DLD1 (cell line): ENCODE results near the gene LRRC56.
"Not testable (repeated sequence)": the region's sequence is repeated elsewhere in the genome, so short reads cannot be mapped to it uniquely, and the experiment has no call there.

Source experiments
- in situ Hi-C: cut with HindIII; loops from 2 replicates; pipeline ENCODE4 v1.10.0; 2017; ENCODE audit warnings: low sequenced_read_pairs

LRRC56 gene

DNA sequence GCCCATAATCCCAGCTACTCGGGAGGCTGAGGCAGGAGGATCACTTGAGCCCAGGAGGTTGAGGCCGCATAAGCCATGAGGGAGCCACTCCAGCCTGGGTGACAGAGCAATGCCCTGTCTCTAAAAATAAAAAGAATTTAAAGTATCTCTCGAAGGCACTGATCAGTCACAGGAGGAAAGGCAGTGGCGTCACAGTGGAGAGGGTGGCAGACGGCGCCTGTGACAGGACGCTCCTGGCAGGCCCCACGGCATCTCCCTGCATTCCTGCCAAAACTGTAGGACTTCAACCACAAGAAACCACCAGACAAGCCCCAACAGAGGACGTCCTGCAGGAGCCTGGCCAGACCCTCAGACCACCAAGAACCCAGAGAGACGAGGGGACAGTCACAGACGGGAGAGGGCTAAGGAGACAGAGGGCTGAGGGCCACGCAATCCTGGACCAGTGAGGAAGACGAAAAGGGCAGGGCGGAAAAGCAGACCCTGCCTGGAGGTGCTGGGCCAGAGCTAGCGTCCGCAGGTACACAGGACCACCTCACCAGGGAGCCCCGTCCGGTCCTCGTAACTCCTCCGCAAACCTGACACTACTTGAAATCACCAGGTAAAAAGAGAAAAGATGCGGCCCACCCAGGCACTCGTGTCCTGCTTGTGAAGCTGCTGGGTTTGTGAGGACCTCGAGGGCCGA is 36.2 kb upstream of the LRRC56 start:
- in situ Hi-C loops, result no loop called here

DNA sequence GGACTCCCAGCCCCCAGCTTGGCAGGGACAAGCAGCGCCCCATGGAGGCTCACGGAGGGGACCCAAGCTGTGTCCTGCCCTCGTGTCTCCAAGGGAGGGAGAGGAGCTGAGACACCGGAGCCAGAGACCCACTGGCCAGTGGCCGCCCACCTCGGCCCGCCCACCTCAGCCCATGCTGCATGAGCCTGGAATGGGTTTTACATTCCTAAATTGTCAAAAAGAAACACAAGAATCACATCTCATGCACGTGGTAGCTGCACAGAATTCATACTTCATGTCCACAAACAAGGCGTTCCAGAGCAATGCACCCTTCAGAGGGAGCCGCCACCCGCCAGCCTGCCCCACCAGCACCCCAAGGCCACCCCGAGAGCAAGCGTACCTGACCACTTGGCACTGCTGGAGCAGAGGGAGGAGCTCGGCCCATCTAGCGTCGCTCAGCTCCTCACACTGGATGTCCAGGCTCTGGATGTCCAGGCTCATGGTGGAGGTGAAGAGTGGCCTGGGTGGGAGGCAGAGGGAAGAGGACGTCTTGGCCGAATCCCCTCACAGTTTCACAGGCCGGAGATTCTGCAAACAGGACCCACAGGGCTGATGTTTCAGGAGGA is 35.5 kb upstream of the LRRC56 start:
- in situ Hi-C loops, result no loop called here

DNA sequence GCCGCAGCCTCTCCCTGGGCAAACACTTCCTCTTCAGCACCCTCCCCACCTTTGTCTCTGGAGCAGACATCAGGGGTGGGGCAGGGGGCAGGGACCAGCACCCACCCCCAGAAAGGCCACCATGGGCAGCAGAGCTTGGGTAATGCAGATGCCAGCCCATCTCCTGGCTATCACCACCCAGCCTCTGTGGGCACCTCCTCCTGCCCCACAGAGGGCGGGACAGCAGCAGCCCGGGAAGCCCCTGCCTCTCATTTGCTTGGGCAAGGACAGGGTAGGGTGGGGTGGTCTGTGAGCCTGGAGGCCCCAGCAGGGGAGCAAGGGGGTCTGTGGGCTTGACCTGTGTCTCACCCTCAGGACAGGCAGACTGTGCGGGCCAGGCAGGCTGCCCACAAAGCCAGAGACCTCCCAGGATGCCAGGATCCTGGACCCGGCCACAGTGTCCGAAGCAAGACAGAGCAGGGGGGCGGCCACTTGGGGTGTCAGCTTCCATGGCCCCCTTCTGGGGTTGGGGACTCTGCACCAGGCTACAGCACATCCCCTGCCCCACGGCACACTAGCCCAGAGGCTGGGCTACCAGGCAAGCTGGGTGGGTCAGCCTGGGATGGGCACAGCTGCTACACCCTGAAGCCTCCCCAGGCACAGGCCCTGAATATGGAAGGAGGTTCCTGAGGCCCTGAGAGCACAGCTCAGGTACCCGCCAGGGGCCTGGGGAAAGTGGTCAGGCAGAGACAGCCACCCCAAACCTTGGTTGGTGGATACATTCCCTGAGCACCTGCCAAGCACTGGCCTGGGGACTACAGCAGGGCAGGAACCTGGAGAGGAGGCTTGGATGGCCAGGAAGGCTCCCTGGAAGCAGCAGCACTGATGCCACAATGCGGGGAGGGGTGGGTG is 34.8 kb upstream of the LRRC56 start:
- in situ Hi-C loops, result no loop called here

DNA sequence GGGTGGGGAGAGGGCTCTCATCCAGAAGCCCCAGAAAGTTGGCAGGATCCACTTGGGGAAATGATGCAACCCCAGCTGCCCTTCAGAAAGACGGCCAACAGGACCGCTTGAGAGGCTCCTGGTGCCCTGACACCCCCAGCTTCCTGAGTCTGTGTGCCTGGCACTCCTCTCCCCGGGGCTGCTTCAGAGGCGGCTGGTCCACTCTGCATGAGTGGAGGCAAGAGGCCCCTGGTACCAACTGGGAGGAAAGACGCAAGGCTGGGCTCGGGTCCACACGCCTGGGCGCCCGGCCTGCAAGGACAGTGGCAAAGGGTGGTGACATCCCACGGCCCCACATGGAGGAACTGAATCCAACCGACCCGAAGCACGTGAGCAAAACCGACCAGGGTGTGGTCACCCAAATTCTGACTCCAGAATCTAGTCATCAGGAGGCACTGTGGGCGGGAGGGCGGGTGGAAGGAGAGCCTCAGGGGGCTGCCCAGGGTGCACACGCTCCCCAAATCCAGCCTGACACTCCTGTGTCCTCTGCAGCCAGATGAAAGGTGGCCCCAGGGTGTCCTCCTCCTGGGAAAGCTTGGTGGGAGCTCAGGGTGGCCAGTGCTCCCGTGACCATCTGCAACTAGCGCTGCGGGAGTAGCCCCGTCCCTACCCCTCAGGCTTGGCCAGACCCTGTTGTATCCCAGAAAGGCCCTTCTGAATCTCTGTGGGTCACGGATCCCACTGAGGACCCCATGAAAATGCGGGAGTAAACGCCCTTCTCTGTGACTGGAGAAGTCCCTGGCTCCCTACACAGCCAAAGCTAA is 33.9 kb upstream of the LRRC56 start:
- in situ Hi-C loops, result no loop called here

DNA sequence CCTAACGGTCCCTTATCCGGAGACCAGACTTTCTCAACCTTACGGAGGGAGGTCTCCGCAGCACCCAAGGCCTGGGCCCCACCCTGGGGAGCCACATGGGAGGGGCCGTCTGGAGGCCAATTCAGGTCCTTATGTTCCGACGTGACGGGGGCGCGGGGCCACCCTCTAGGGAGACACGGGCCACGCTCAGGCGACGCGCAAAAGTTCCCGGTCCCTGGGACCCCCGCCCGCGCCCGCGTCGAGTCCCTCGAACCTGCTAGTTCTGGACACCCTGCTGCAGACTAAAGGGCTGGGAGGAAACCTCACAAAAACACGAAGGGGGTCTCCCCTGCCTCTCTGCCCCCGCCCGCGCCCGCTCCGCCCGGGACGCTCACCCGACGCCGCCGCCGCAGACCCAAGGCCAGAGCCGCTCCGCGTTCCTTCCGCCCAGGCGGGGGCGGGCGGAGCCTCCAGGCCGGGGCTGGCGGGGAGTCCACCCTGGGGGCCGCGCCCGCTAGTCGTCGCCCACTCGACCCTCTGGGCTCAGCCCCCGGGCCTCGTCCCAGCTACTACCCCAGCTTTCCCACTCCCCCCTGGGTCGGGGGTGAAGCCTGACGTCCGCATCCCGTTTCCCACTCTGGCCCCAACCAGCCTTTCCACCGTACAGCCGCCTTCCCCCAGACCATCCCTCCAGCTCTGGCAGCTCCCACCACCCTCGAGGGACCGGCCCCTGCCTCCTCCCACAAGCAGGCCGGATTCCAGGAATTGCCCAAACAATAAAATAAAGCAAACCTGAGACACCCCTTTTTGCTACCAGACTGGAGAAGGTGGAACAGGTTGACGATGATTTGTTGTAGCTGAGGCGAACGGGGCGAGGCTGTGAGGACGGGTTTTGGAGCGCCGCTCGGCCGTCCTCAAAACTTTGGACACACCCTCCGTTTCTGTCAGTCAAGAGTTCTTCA is 33.0 kb upstream of the LRRC56 start:
- in situ Hi-C loops, result no loop called here

DNA sequence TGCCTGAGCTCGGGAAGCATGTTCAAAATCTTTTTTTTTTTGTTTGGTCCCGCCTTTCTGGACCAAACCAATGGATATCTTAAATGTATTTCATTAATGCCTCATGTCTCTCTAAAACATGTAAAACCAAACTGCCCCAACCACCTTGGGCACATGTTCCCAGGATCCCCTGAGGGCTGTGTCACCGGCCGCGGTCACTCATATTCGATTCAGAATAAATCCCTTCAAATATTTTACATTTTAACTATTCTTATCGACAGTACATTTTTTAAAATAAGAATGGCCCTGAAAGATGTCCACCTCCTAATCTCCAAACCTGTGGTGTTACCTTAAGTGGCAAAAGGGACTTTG is 32.4 kb upstream of the LRRC56 start:
- in situ Hi-C loops, result no loop called here

DNA sequence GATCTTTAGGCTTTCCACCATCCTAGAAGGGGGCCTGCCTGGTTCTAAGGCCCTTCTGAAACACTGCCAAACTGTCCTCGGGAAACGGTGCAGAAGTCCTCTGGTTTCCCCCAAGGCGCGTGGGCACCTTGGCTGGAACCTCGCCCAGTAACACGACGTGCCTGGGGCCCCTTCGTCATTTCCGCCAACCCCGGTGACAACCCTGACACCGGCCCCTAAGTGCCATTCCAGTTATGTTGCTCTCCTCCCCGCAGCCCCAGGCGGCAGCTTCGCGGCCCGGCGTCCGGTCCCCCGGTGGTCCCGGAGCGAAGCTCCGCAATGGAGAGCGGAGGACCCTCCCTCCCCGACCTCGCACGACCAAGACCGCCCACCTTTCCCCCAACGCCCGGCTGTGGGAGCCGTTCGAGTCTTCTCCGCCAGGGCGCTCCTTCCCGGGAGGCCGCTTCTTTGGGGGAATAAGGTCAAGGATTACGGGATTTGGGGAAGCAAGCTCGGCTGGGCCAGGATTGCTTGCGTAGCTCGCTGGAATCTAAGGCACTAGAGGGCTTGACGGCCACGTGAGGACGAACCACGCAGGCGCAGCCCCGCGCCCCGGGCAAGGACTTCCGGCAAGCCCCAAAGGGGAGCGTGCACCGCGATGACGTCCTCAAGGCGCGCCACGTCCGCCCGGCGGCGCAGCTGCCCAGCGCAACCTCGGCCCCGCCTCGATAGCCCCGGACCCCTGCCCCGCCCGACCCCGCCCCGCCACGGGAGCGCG is 30.9 kb upstream of the LRRC56 start:
- in situ Hi-C loops, result no loop called here

DNA sequence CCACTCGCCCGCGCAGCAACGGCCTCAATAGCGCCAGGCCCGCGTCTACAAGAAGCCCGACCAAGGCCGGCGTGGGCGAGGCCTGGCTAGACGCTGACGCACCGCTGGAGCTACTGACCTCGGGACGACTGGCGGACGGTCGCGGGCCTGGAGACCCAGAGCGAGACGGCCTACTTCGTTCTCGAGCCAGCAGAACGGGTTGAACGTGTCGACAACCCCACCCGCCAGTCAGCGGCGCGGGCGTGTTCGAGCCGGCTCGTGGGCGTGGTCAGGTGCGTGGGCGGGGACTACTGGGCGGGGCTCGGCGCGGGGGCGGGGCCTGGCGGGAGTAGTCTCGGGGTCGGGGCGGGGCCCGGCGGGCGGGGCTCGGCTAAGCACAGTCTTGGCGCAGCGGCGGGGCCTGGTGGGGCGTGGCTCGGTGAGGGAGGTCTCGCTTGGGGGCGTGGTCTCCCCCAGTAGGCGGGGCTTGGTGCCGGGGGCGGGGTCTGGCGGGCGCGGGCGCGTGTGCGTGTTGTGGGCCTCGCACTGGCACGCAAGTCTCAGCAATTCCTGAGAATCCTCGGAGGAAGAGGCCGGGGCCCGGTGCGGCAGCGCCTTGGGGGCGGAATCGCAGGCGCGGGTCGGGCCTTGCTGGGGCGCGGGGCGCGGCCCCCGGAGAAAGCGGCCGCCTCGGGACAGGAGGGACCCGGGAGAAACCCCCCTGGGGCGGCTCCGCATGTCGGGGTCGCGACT is 30.2 kb upstream of the LRRC56 start, which contains the start of gene RNH1:
Gene RNH1, minus strand, starts transcription at position 248 of the 732 bp plus-strand sequence. CDS start 5,080 bp downstream, outside the sequence.
- in situ Hi-C loops, result no loop called here

DNA sequence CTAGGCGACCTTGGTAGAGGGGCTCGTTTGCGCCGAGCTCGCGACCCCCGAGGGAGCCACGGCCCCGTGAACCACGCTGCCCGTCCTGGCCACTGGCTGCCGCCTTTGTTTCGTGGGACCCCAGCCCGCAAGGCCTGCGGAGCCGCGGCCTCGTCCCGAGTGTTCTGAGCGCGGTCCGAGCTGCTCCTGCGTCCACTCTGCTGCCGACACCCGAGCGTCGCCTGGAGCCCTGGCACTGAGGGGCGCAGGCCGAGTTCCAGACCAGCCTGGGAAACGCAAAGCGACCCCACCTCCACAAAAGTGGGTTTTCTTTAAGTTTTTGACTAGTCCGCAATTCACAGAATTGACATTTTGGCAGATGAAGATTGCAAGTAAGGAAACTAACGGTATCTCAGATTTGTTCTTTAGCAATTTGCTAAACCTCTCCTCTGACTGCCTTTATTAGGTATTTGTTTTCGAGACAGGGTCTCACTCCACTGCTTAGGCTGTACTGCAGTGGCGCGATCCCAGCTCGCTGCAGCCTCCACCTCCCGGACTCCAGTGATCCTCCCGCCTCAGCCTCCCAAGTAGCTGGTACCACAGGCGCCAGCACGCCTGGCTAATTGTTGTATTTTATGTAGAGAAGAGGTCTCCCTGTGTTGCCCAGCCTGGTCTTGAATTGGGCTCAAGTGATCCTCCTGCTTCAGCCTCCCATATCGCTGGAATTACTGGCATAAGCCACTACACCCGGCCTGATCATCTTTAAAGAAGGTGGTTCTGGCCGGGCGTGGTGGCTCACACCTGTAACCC is 29.4 kb upstream of the LRRC56 start:
- in situ Hi-C loops, result no loop called here

DNA sequence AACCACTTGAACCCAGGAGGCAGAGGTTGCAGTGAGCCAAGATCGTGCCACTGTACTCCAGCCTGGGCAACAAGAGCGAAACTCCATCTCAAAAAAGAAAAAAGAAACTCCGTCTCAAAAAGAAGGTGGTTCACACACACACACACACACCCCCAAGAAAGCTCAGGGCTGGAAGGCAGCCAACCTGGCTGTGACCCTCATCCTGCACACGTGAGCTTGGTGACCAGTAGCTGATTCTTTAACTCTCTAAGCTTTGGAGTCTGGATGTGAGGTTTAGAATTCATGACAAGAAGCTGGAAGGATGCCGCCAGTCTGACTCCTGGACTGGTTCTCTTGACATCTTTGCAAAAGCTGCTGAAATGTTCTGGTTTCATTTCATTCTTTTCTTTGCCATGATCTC is 28.4 kb upstream of the LRRC56 start:
- in situ Hi-C loops, result no loop called here

DNA sequence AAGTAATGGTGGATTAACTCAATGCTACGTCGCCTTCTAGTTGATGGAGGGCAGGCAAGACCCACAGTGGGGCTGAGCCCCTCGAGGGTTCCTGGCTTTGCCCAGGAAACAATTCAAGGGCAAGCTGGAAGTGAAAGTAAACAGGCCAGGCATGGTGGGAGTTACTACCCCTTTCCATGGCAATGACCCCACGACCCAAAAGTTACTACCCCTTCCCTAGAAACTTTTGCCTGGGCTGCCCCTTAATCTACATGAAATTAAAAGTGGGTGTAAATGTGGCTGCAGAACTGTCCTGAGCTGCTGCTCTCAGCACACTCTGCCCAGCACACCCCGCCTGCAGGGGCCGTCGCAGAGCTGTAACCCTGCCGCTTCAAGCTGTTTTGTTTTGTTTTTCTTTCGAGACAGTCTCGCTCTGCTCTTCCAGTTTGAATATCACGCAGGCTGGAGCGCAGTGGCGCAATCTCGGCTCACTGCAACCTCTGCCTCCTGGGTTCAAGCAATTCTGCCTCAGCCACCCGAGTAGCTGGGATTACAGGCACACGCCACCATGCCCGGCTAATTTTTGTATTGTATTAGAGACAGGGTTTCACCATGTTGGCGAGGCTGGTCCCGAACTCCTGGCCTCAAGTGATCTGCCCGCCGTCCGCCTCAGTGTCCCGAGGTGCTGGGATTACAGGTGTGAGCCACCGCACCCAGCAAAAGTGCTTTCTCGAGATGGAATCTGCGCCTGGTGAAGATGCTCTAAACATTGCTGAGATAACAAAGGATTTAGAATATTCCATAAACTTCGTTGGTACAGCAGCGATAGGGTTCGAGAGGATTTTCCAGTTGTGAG is 24.3 kb upstream of the LRRC56 start:
- in situ Hi-C loops, result no loop called here

DNA sequence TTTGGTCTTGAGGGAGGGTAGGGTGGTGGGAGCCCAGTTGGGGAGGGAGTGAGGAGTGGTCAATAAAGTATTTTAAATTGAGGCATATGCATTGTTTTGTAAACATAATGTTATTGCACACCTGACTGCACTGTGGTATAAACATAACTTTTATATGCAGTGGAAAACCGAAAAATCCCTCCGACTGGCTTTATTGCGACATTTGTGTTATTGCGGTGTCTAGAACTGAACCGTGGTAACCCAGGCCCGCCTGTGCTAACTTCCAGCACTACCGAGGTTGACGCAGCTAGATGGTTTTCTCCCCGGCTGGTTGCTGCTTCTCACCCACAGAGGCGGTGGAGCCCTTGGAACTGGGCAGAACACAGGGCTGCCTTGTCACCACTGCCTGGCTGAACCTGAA is 22.7 kb upstream of the LRRC56 start:
- in situ Hi-C loops, result no loop called here

DNA sequence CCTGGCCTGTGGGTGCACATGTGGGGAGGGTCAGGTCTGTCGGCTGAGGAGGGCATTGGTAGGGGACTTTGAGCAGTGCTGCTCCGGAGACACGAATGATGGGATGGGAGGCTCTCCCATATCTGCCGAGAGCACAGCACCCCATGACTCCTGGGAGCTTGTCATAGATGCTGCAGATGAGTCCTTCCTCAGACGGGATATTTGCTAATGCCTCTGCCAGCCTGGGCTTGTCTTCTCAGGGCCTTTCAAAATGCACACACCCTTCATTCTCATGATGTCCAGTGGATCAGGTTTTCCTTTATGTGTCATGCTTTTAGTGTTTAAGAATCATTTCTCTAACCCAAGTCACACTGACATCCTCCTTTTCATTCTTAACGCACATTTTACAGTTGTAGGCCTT is 22.2 kb upstream of the LRRC56 start:
- in situ Hi-C loops, result no loop called here

DNA sequence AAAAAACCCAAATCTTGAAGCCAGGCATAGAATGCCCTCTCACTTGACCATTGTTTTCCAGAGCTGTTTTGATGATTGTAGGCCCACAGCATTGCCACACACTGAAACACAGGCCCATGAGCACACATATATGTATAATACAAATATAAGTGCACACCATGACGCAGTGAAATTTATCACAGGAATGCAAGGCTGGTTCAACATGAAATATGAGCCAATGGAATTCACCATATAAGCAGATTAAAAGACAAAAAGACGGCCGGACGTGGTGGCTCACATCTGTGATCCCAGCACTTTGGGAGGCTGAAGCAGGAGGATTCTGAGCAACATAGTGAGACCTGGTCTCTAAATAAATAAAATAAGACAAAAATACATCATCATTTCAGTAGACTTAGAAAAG is 20.9 kb upstream of the LRRC56 start:
- in situ Hi-C loops, result no loop called here

DNA sequence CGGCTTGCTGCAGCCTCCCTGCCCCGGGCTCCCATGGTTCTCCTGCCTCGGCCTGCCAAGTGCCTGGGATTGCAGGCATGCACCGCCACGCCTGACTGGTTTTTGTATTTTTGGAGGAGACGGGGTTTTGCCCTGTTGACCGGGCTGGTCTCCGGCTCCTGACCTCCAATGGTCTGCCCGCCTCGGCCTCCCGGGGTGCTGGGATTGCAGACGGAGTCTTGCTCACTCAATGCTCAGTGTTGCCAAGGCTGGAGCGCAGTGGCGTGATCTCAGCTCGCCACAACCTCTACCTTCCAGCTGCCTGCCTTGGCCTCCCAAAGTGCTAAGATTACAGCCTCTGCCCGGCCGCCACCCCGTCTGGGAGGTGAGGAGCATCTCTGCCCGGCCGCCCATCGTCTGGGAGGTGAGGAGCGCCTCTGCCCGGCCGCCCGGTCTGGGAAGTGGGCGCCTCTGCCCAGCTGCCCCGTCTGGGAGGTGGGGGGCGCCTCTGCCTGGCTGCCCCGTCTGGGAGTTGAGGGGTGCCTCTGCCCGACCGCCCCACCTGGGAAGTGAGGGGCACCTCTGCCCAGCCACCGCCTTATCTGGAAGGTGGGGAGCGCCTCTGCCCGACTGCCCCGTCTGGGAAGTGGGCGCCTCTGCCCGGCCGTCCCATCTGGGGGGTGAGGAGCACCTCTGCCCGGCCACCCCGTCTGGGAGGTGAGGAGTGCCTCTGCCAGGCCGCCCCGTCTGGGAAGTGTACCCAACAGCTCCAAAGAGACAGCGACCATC is 20.2 kb upstream of the LRRC56 start:
- in situ Hi-C loops, result not testable (repeated sequence)
